Measurements from ENCODE around the gene MTHFD1L.

MTHFD1L gene

GRCh38 chr6:150934380-150934779 is 68.9 kb downstream of the MTHFD1L start:
- no peaks in the 10 kb centered on the region for H4K20me1 ChIP-seq (ENCODE audit: insufficient read depth, low read length, poor library complexity, severe bottlenecking)
- no peak overlapping the region for H3K9ac ChIP-seq (ENCODE audit: low read depth, low read length, poor library complexity, severe bottlenecking)
- no peaks in the 10 kb centered on the region for H3K9me3 ChIP-seq (ENCODE audit: insufficient read depth, low read depth, low read length)
- no peaks in the 10 kb centered on the region for H3K79me2 ChIP-seq (ENCODE audit: insufficient read depth, low read length)
- H3K27me3 ChIP-seq (ENCODE audit: insufficient read depth, low read length, poor library complexity, severe bottlenecking), result no peaks in the 10 kb centered on the region
- TF ChIP-seq EZH2phosphoT487 (IDR thresholded peaks at IDR 0.05; ENCODE audit: borderline replicate concordance) (no peak), CTCF (conservative IDR thresholded peaks at IDR 0.05; ENCODE audit: low read length) (no peak)
- H3K4me2 ChIP-seq (ENCODE audit: low read depth, low read length, poor library complexity, severe bottlenecking), result no peak overlapping the region
- no peaks in the 10 kb centered on the region for H3F3A ChIP-seq (ENCODE audit: low read depth)
- peaks cover 50% of the 10 kb centered on the region; the same call in 1 of the 2 replicates for H3K36me3 ChIP-seq (ENCODE audit: insufficient read depth, low read length)
- no peak overlapping the region for H3K4me3 ChIP-seq (ENCODE audit: low read length, poor library complexity, severe bottlenecking)
- H3K9me2 ChIP-seq (replicated peaks; ENCODE audit: low read depth, low read length), result no peaks in the 10 kb centered on the region
- H2AFZ ChIP-seq (ENCODE audit: low read length), result no peak overlapping the region
- H3K4me1 ChIP-seq (ENCODE audit: insufficient read depth, low read length, poor library complexity, severe bottlenecking), result no peaks in the 10 kb centered on the region

- Histone ChIP-seq H3K36me3 (ENCODE audit: insufficient read depth, low read length) (peaks cover 45% of the 10 kb centered on the region; the same call in 1 of the 2 replicates), H3K27me3 (ENCODE audit: insufficient read depth, low read length, poor library complexity, severe bottlenecking) (no peaks in the 10 kb centered on the region)
Observed at GRCh38 chr6:150936021-150936555, 70.6 kb downstream of the MTHFD1L start.

GRCh38 chr6:150937132-150937906 is 71.8 kb downstream of the MTHFD1L start:
- no peaks in the 10 kb centered on the region for H3K9me2 ChIP-seq (replicated peaks; ENCODE audit: low read depth, low read length)
- no peaks in the 10 kb centered on the region for H4K20me1 ChIP-seq (ENCODE audit: insufficient read depth, low read length, poor library complexity, severe bottlenecking)
- no peak overlapping the region for H2AFZ ChIP-seq (ENCODE audit: low read length)
- peaks cover 40% of the 10 kb centered on the region; the same call in 1 of the 2 replicates for H3K36me3 ChIP-seq (ENCODE audit: insufficient read depth, low read length)
- no peaks in the 10 kb centered on the region for H3F3A ChIP-seq (ENCODE audit: low read depth)
- H3K4me2 ChIP-seq (ENCODE audit: low read depth, low read length, poor library complexity, severe bottlenecking), result no peak overlapping the region
- TF ChIP-seq CTCF (conservative IDR thresholded peaks at IDR 0.05; ENCODE audit: low read length), result no peak
- no peak overlapping the region for H3K4me3 ChIP-seq (ENCODE audit: low read length, poor library complexity, severe bottlenecking)
- no peaks in the 10 kb centered on the region for H3K4me1 ChIP-seq (ENCODE audit: insufficient read depth, low read length, poor library complexity, severe bottlenecking)
- H3K79me2 ChIP-seq (ENCODE audit: insufficient read depth, low read length), result no peaks in the 10 kb centered on the region
- no peaks in the 10 kb centered on the region for H3K9me3 ChIP-seq (ENCODE audit: insufficient read depth, low read depth, low read length)
- no peak overlapping the region for H3K9ac ChIP-seq (ENCODE audit: low read depth, low read length, poor library complexity, severe bottlenecking)
- no peaks in the 10 kb centered on the region for H3K27me3 ChIP-seq (ENCODE audit: insufficient read depth, low read length, poor library complexity, severe bottlenecking)

More at GRCh38 chr6:150936021-150936555, 70.6 kb downstream of the MTHFD1L start:
- Histone ChIP-seq H3K4me2 (ENCODE audit: low read depth, low read length, poor library complexity, severe bottlenecking) (no peak overlapping the region), H3K4me1 (ENCODE audit: insufficient read depth, low read length, poor library complexity, severe bottlenecking) (no peaks in the 10 kb centered on the region), H3K9me2 (replicated peaks; ENCODE audit: low read depth, low read length) (no peaks in the 10 kb centered on the region), H3K9me3 (ENCODE audit: insufficient read depth, low read depth, low read length) (no peaks in the 10 kb centered on the region), H4K20me1 (ENCODE audit: insufficient read depth, low read length, poor library complexity, severe bottlenecking) (no peaks in the 10 kb centered on the region), H3F3A (ENCODE audit: low read depth) (no peaks in the 10 kb centered on the region), H2AFZ (ENCODE audit: low read length) (no peak overlapping the region), H3K9ac (ENCODE audit: low read depth, low read length, poor library complexity, severe bottlenecking) (no peak overlapping the region), H3K4me3 (ENCODE audit: low read length, poor library complexity, severe bottlenecking) (no peak overlapping the region), H3K79me2 (ENCODE audit: insufficient read depth, low read length) (no peaks in the 10 kb centered on the region)
- TF ChIP-seq CTCF (conservative IDR thresholded peaks at IDR 0.05; ENCODE audit: low read length) (no peak), EZH2phosphoT487 (IDR thresholded peaks at IDR 0.05; ENCODE audit: borderline replicate concordance) (no peak)
